ENCODE results near the gene PRSS53.
A peak's percentile ranks its signal among the peaks of the same experiment; 100 is the strongest.

DNA sequence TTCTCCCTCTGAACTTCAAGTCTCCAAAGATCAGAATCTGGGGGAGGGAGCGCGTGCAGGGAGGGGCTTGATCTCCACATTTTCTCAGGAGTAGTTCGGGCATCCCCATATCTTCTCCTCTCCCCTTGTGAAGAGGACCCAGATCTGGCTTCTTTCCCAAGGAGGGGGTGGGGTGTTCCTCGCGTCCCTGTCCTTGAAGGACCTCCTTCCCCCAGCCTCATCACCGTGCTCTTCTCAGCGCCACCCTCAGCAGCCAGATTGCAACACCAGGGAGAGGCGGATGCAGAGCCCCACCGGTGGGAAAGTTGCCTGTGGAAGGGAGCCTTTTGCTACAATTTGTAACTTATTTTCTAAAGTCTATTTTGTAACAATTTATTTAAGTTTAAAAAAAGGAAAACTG, 5.7 kb downstream of the PRSS53 start:
- TF ChIP-seq, protein P1, sequence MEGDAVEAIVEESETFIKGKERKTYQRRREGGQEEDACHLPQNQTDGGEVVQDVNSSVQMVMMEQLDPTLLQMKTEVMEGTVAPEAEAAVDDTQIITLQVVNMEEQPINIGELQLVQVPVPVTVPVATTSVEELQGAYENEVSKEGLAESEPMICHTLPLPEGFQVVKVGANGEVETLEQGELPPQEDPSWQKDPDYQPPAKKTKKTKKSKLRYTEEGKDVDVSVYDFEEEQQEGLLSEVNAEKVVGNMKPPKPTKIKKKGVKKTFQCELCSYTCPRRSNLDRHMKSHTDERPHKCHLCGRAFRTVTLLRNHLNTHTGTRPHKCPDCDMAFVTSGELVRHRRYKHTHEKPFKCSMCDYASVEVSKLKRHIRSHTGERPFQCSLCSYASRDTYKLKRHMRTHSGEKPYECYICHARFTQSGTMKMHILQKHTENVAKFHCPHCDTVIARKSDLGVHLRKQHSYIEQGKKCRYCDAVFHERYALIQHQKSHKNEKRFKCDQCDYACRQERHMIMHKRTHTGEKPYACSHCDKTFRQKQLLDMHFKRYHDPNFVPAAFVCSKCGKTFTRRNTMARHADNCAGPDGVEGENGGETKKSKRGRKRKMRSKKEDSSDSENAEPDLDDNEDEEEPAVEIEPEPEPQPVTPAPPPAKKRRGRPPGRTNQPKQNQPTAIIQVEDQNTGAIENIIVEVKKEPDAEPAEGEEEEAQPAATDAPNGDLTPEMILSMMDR (IDR thresholded peaks at IDR 0.05 in 8 of 11, conservative IDR thresholded peaks at IDR 0.05 in 3 of 11): no peak
- TF ChIP-seq POLR2A (IDR thresholded peaks at IDR 0.05): no peak
- peak in 1 of 3 donors; percentile 2 for TF ChIP-seq POLR2AphosphoS5 (IDR thresholded peaks at IDR 0.05)
